Adrenal gland (tissue), 12 donors: Measurements from ENCODE around the gene FAM209B. TPM values are rescaled to one million over a fixed set of nuclear protein-coding genes. Genes with fewer than 3 reads are reported as not detected.

Experiments
- DNase-seq, 7 donors: peaks; one replicate each; pipeline ENCODE4 v3.0.0-alpha.2; 2019 to 2020
- H3K27ac ChIP-seq, 5 donors: fragments of 200-600 bp; sonication (generic) in 4 of 5; 1 replicate in 3 of 5; 2 replicates in 2 of 5; pipeline versions ENCODE4 v1.5.1 to v1.8.0; 2016 to 2020; ENCODE audit warnings: mild to moderate bottlenecking in 1 of 5
- H3K27me3 ChIP-seq: fragments of 200-600 bp; 2 replicates; pipeline ENCODE4 v1.8.0; 2021
- H3K36me3 ChIP-seq, 2 donors: fragments of 200-600 bp; replicated peaks in 1 of 2; 1 replicate in 1 of 2; 2 replicates in 1 of 2; pipeline versions ENCODE4 v1.5.1 to v1.8.0; 2018 to 2022
- H3K4me1 ChIP-seq, 2 donors: fragments of 200-600 bp; replicated peaks in 1 of 2; 1 replicate in 1 of 2; 2 replicates in 1 of 2; pipeline versions ENCODE4 v1.5.1 to v1.8.0; 2018 to 2021
- H3K4me3 ChIP-seq, 4 donors: fragments of 200-600 bp; sonication (generic) in 3 of 4; one replicate each; pipeline ENCODE4 v1.5.1; 2016 to 2018
- H3K9me3 ChIP-seq, 3 donors: fragments of 200-600 bp; sonication (generic) in 1 of 3; replicated peaks in 1 of 3; 1 replicate in 2 of 3; 2 replicates in 1 of 3; pipeline versions ENCODE4 v1.5.1 to v1.8.0; 2016 to 2021
- CTCF ChIP-seq, 6 experiments: fragments of 450-650 bp in 4 of 6; fragments of 200-600 bp in 2 of 6; sonication (generic) in 1 of 6; IDR thresholded peaks; 1 replicate in 5 of 6; 2 replicates in 1 of 6; pipeline versions ENCODE4 v1.5.1 to v1.8.0; 2016 to 2021; ENCODE audit warnings: antibody characterized with exemption in 6 of 6, mild to moderate bottlenecking in 2 of 6, moderate library complexity in 1 of 6
- POLR2A ChIP-seq, 2 donors: fragments of 450-650 bp; IDR thresholded peaks; one replicate each; pipeline ENCODE4 v1.6.1; 2017; ENCODE audit warnings: antibody characterized with exemption in 2 of 2, mild to moderate bottlenecking in 2 of 2, moderate library complexity in 1 of 2
- WGBS, 4 donors: extraction: QIAGEN DNeasy Blood & Tissue Kit in 2 of 4; methylation state at CpG; one replicate each; pipeline versions ENCODE4 v1.1.5 to v1.1.7; 2013 to 2017; 5-methylcytosine and 5-hydroxymethylcytosine counted together
- intact Hi-C, 2 donors: fragments of 100-400 bp; cut with DNase I; formaldehyde crosslinking; loops; one replicate each; pipeline versions ENCODE4 v1.14.1 to v1.15.0; 2022 to 2023
- polyA plus RNA-seq, 3 donors: library from polyadenylated mRNA; stranded (reverse); fragments of 200-250 nt in 2 of 3; fragments of 350-450 nt in 1 of 3; fragmentation: Illumina TruSeq in 1 of 3; extraction: RNeasy Lipid Tissue Mini Kit (QIAGEN cat#74804) in 1 of 3; gene quantifications; one replicate each; pipeline ENCODE4 v1.2.3, GENCODE V29; 2013 to 2014
- total RNA-seq, 9 donors: library from RNA; depleted of rRNA in 4 of 9; stranded (reverse); fragments of >200 nt in 4 of 9; fragments of 120-200 nt in 1 of 9; fragmentation: NEBNext Ultra II Directional in 1 of 9; extraction: Animal tissue kit (Norgen Biotek cat#: 25700) in 1 of 9; gene quantifications; one replicate each; pipeline versions ENCODE4 v1.1.0 to v1.2.4, GENCODE V29; 2013 to 2023
- donor health status: healthy with polysubstance abuse.
- donor health status: Bipolar disorder and iron deficiency.
- donor health status: DM: yes; HTN: yes; CAD: no.
- donor health status: DM: no; HTN: no; CAD: no.
- donor health status: DM: no; HTN: no; CAD: no.
- donor health status: DM: yes; HTN: yes; CAD: no.

Gene FAM209B
- total and polyA plus RNA-seq, 12 donors = 0.17 to 0.80 (median 0.48) TPM; not detected in 8

DNA sequence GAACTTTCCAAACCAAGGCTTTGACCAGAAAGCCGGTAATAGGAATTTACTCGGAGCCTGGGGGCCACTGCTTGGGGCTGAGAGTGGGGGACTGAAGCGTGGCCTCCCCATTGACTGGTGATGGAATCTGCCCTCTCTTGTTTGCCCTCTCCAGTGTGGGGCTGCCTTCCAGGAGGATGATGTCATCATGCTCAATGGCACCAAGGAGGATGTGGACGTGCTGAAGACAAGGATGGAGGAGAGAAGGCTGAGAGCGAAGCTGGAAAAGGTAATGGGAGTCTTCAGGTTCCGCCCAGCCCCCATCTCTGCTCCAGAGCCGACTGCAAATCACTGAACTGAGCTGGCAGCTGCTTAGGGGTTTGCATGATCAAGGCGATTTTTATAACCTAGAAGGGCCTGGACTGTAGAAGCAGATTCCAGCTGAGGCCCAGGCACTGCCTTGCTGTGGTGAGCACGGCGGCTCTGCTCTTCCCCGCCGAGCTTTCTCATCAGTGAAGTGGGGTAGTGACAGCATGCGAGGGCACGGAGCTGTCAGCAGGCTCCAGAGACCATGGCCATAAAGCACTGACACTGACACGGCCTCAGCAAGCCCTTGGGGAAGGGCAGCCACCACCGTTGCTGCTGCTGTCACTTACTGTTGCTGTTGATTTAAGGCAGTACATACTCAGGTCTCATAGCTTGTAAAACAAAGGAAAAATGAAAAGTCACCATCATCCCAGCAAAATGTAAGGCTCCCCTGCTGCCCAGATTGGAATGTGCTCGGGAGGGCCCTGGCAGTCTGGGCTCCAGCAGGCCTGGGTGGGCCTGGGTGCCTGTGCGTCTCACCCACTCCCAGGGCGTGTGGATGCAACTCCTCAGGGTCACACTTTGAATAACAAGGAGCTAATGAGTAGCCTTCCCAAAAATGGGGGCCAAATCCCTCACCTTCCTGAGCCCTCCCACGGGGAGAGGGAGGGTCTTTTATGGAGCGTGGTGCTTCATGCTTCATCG, 19.6 kb upstream of the FAM209B start:
- Histone ChIP-seq H3K36me3 (peaks cover 0 to 25% of the 10 kb centered on the region in 2 donors), H3K27ac (no peak overlapping the region), H3K4me3 (no peak overlapping the region), H3K9me3 (no peaks in the 10 kb centered on the region), H3K27me3 (no peaks in the 10 kb centered on the region), H3K4me1 (no peaks in the 10 kb centered on the region)
- intact Hi-C loops = no loop called here
- no peak for TF ChIP-seq CTCF (IDR thresholded peaks at IDR 0.05)
- no peak for TF ChIP-seq POLR2A (IDR thresholded peaks at IDR 0.05)
- no peak for DNase-seq
- 86 to 88% (median 88%) methylated on average over 13 to 22 of the region's 22 CpGs for WGBS, 4 donors

DNA sequence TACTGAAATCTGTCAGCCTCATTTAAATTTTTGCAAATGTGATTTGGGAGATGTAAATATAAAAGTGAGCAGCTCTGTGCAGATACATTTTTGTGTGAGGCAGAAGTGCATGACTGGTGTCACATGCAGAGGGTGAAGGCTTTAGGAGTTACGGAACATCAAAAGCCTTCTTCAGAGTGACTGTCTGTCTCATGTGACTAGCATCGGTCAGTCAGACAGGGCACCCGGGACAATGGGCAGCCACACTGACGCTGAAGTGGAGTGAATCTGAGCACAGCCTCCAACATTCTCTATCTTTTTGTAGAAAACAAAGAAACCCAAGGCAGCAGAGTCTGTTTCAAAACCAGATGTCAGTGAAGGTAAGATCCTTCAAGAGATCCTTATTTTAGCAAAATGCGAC, 16.4 kb upstream of the FAM209B start:
- Histone ChIP-seq H3K36me3 (peaks cover 0 to 42% of the 10 kb centered on the region in 2 donors), H3K27ac (no peak overlapping the region), H3K4me3 (no peak overlapping the region), H3K4me1 (no peaks in the 10 kb centered on the region), H3K27me3 (no peaks in the 10 kb centered on the region), H3K9me3 (peaks cover 0 to 4% (median 0%) of the 10 kb centered on the region in 3 donors)
- no peak for DNase-seq
- intact Hi-C loops = no loop called here
- TF ChIP-seq CTCF (IDR thresholded peaks at IDR 0.05) = no peak
- no peak for TF ChIP-seq POLR2A (IDR thresholded peaks at IDR 0.05)
- 92 to 96% (median 93%) methylated on average over 5 of the region's 5 CpGs for WGBS, 4 donors

DNA sequence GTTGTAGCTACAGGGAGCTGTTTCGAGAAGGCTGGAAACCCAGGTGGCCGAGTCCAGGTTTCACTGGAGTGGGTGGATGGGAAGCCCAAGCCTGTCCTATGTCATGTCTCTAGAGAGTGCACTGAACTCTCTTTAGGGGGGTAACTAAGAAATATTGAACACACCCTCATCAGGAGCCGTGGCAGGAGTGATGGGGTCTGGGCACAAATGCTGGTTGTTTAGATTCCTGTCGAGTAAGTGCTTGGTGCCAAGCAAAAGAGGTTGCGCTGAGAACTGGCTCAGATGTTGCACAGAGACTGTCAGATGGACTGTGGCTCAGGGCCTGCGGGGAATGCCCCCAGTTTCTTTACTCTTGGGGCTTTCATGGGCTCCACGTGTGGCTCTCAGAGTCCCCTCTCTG, 15.8 kb upstream of the FAM209B start:
- Histone ChIP-seq H3K36me3 (peaks cover 0 to 42% of the 10 kb centered on the region in 2 donors), H3K27ac (no peak overlapping the region), H3K4me1 (no peaks in the 10 kb centered on the region), H3K4me3 (no peak overlapping the region), H3K27me3 (no peaks in the 10 kb centered on the region), H3K9me3 (peaks cover 0 to 4% (median 0%) of the 10 kb centered on the region in 3 donors)
- intact Hi-C loops = no loop called here
- 95 to 100% (median 97%) methylated on average over 7 of the region's 7 CpGs for WGBS, 4 donors
- no peak for DNase-seq
- no peak for TF ChIP-seq POLR2A (IDR thresholded peaks at IDR 0.05)
- TF ChIP-seq CTCF (IDR thresholded peaks at IDR 0.05) = no peak

- no peak overlapping the region for H3K27ac ChIP-seq
- intact Hi-C loops = no loop called here
Observed at GRCh38 chr20:56517641-56518040, 15.4 kb upstream of the FAM209B start.

More at GRCh38 chr20:56517641-56518040, 15.4 kb upstream of the FAM209B start:
- TF ChIP-seq POLR2A (IDR thresholded peaks at IDR 0.05) (no peak), CTCF (IDR thresholded peaks at IDR 0.05) (no peak)
- no peak overlapping the region for H3K4me3 ChIP-seq
- 83 to 94% (median 90%) methylated on average over 7 to 8 of the region's 8 CpGs for WGBS, 4 donors
- DNase-seq = no peak
- peaks cover 0 to 42% of the 10 kb centered on the region in 2 donors for H3K36me3 ChIP-seq
- peaks cover 0 to 4% (median 0%) of the 10 kb centered on the region in 3 donors for H3K9me3 ChIP-seq
- H3K27me3 ChIP-seq = no peaks in the 10 kb centered on the region
- H3K4me1 ChIP-seq = no peaks in the 10 kb centered on the region
